Brain pericyte (primary cell): ENCODE results near the gene PKD2L2.
"Not testable (repeated sequence)": the region's sequence is repeated elsewhere in the genome, so short reads cannot be mapped to it uniquely, and the experiment has no call there.

Experiments
- DNase-seq: peaks from one replicate; pipeline ENCODE4 v3.0.0-alpha.2; 2012; ENCODE audit warnings: low read depth, low spot score

The PKD2L2 gene

DNA sequence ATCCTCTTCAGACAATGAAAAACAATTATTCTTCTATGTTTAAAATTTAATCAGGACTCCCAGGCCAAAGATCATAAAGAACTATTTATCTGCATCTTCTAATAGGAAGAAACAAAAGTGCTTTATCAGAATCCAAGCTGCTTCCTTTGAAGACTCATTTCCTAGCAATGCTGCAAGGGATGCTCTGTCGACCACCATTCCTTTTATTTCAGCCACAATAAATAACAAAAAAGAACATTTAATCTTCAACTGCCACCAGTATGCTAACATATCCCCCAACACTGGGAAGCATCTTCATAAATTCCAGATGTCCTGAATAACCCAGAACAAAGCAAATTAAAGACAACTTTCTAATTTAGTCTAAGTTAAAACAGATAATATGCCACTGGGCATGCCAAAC is 68.7 kb downstream of the PKD2L2 start:
- DNase-seq: no peak

DNA sequence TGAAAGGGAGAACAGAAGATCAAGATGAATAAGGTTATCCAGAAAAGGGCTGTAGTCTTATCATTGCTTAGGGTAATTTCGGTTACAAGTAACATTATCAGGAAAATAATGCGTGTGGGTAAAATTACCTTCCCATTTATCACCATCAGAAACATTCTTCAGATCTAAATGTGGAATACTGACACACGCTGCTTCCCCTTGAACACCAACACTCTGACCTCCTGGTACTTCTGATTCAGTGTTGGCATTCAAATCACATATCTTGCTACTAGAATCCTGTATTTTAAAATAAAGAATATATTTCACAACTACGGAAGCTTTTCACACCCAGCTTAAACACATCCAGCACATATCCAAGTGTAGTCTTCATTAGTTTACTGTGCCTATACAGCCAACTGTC is 70.2 kb downstream of the PKD2L2 start:
- DNase-seq: no peak

DNA sequence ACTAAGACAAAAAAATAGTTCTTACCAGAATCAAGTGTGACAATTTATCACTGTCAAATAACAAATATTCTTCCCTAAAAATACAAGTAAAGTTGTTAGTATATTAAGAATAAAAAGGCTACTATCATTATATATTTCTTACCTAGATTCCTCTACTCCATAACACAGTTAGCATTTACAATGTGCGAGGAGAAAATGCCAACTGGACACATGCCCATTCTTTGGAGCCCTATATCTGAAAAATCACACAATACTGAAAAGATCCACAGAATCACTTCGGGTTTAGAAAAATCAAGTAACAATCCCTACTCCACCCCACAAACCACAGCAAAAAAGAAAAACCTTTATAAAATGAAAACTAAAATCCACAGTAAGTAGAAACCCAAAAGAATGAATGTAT is 70.9 kb downstream of the PKD2L2 start:
- no peak for DNase-seq

DNA sequence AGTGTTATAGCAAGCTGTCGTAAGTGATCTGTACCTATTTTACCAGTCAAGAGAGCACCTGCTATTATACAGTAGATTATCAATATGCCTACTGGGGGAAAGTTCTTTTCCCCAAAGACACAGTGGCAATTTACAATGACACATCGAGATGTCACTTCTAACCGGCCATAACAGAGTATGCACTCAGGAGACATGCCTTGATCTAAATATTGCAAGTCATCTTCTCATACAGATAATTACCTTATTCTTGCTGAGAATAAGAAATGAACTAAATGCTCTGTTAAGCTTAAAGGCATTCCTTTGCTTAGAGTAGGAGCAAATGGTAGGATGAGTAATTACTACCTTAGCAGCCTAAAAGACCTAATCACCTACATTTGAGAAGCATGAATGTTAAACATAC is 71.6 kb downstream of the PKD2L2 start:
- no peak for DNase-seq

DNA sequence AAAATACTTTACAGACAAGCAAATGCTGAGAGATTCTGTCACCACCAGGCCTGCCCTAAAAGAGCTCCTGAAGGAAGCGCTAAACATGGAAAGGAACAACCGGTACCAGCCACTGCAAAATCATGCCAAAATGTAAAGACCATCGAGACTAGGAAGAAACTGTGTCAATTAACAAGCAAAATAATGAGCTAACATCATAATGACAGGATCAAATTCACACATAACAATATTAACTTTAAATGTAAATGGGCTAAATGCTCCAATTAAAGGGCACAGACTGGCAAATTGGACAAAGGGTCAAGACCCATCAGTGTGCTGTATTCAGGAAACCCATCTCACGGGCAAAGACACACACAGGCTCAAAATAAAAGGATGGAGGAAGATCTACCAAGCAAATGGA is 81.1 kb downstream of the PKD2L2 start:
- DNase-seq: not testable (repeated sequence)

DNA sequence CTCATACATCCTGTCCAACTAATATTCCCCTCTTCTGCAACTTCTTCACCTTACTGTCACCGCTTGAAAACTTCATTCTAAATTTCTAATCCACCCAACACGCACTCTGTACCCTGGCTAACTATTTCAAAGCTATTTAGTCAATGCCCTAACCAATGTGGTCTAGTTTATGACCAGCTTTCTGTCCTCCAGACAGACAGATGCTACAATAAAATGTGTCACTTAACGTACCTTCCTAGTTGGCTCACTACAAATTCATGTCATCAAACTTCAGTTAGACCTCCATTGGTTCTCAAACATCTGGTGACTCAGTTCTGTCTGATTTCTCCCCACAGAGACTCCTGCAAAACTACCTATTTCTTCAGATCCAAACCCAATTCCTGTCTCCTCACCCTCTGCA is 86.0 kb downstream of the PKD2L2 start:
- no peak for DNase-seq

DNA sequence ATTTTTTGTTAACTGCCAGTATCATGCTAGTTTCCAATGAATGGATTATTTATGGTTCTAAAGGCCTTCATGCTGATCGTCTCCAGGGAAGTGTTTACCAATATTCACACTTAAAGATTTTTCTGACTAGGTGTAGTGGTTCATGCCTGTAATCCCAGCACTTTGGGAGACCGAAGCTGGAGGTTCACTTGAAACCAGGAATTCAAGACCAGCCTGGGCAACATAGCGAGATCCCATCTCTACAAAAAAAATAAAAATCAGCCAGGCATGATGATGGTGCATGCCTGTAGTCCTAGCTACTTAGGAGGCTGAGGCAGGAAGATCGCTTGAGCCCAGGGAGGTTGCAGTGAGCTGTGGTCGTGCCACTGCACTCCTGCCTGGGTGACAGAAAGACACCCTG is 100.2 kb downstream of the PKD2L2 start:
- DNase-seq: no peak
